ENCODE data around the gene TSPEAR. TPM values are rescaled to one million over a fixed set of nuclear protein-coding genes. Genes with fewer than 3 reads are reported as not detected.

The TSPEAR gene
- total and polyA plus RNA-seq, 11 donors = 0.01 to 2.6 (median 0.71) TPM; not detected in 2

- 78 to 86% (median 80%) methylated on average over 8 of the region's 8 CpGs for WGBS, 4 donors
- peak in 1 of 5 donors; percentile 47 for DNase-seq
- no peaks in the 10 kb centered on the region for H3K36me3 ChIP-seq
- no peak for TF ChIP-seq POLR2A (IDR thresholded peaks at IDR 0.05)
- TF ChIP-seq, protein P1, sequence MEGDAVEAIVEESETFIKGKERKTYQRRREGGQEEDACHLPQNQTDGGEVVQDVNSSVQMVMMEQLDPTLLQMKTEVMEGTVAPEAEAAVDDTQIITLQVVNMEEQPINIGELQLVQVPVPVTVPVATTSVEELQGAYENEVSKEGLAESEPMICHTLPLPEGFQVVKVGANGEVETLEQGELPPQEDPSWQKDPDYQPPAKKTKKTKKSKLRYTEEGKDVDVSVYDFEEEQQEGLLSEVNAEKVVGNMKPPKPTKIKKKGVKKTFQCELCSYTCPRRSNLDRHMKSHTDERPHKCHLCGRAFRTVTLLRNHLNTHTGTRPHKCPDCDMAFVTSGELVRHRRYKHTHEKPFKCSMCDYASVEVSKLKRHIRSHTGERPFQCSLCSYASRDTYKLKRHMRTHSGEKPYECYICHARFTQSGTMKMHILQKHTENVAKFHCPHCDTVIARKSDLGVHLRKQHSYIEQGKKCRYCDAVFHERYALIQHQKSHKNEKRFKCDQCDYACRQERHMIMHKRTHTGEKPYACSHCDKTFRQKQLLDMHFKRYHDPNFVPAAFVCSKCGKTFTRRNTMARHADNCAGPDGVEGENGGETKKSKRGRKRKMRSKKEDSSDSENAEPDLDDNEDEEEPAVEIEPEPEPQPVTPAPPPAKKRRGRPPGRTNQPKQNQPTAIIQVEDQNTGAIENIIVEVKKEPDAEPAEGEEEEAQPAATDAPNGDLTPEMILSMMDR (IDR thresholded peaks at IDR 0.05) = no peak
- no peak for ATAC-seq
- H3K27ac ChIP-seq = no peak overlapping the region
- H3K27me3 ChIP-seq = peaks cover 0 to 26% (median 0%) of the 10 kb centered on the region in 9 donors
- no peaks in the 10 kb centered on the region for H3K9me3 ChIP-seq
- peaks cover 0 to 14% (median 0%) of the 10 kb centered on the region in 12 donors for H3K4me1 ChIP-seq
- intact Hi-C loops (cut with DNase I) = loop anchor here in 9 of 10 donors (2.0 to 10.0 kb wide), 8 partner anchors 223 to 420 kb away; no protein-coding TSS in a partner anchor
- no peak overlapping the region for H3K4me3 ChIP-seq
These were observed 199.5 kb downstream of the TSPEAR start for GRCh38 chr21:44511938-44512275.

DNA sequence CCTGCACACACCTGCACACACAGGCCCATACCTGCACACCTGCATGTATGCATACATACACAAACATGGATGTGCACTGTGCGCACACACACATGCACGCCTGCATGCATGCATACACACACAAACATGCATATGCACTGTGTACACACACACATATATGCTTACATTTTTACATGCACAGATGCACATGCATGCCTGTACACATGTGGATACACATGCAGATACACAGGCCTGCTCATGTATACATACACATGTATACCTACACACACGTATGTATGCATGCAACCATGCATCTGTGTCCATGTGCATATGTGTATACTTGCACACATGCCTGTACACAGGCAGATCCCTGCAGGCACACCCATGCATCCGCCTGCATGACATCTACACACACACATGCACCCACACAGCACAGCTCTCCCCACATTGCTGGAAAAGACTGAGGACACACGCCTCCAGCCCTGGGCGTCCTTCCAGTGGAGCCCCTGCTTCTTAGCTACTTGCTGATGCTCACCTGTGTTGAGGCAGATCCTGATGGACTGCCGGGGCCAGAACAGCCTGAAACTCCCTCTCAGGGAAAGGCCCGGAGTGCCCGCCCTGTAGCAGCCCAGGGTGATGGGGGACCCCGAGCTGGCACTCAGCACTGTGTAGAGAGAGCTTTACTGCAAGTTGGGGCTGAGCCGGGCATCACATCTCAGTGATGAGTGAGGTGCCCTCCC, 200.0 kb downstream of the TSPEAR start:
- TF ChIP-seq, protein P1 (IDR thresholded peaks at IDR 0.05) = no peak
- no peak for TF ChIP-seq POLR2A (IDR thresholded peaks at IDR 0.05)
- DNase-seq (peak in 2 of 5 donors; percentile 10), ATAC-seq (no peak)
- intact Hi-C loops (cut with DNase I) = loop anchor here in 9 of 10 donors (2.0 to 10.0 kb wide), 8 partner anchors 223 to 421 kb away; no protein-coding TSS in a partner anchor
- Histone ChIP-seq H3K27me3 (peaks cover 0 to 27% (median 0%) of the 10 kb centered on the region in 9 donors), H3K27ac (no peak overlapping the region), H3K4me3 (no peak overlapping the region), H3K9me3 (no peaks in the 10 kb centered on the region), H3K4me1 (peaks cover 0 to 14% (median 0%) of the 10 kb centered on the region in 12 donors), H3K36me3 (no peaks in the 10 kb centered on the region)
- WGBS, 4 donors = 83 to 89% (median 85%) methylated on average over 6 to 11 of the region's 11 CpGs

GRCh38 chr21:44510508-44511218, 200.7 kb downstream of the TSPEAR start:
- intact Hi-C loops (cut with DNase I) = loop anchor here in 9 of 10 donors (1.0 to 10.0 kb wide), 9 partner anchors 224 to 422 kb away; no protein-coding TSS in a partner anchor
- peaks cover 0 to 14% (median 0%) of the 10 kb centered on the region in 12 donors for H3K4me1 ChIP-seq
- no peaks in the 10 kb centered on the region for H3K9me3 ChIP-seq
- peak overlapping the region in 1 of 12 donors; percentile 25 for H3K4me3 ChIP-seq
- H3K36me3 ChIP-seq = no peaks in the 10 kb centered on the region
- DNase-seq (peak; percentile 30 to 80 (median 47)), ATAC-seq (peak in 3 of 4 donors; percentile 37 to 70 (median 62))
- H3K27me3 ChIP-seq = peaks cover 0 to 27% (median 0%) of the 10 kb centered on the region in 9 donors
- TF ChIP-seq, protein P1 (IDR thresholded peaks at IDR 0.05) = peak; percentile 59 to 79 (median 71)
- no peak for TF ChIP-seq POLR2A (IDR thresholded peaks at IDR 0.05)
- 11 to 41% (median 15%) methylated on average over 12 to 36 of the region's 36 CpGs for whole genome bisulfite sequencing, 4 donors
- H3K27ac ChIP-seq = no peak overlapping the region

DNA sequence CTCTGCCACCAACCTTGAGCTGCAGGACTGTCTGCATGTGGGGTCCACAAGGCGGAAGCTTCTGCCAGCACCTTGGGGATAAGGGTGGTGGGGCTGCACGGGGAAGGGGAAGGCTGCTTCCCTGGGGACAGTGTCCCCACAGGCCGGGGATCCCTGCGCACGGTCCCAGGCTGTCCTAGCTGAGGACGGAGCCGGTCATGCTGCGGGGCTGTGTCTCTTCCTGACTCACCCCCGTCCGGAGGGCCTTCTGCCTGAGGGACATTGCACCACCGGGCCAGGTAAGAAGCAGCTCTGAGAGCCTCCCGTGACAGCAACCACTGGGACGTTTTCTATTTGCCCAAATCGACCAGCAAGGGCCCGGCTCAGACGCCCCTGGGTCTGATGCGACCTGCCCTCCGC, 201.3 kb downstream of the TSPEAR start:
- Histone ChIP-seq H3K4me3 (no peak overlapping the region), H3K9me3 (no peaks in the 10 kb centered on the region), H3K27ac (no peak overlapping the region), H3K4me1 (peaks cover 0 to 14% (median 0%) of the 10 kb centered on the region in 12 donors), H3K36me3 (no peaks in the 10 kb centered on the region), H3K27me3 (peaks cover 0 to 27% (median 0%) of the 10 kb centered on the region in 9 donors)
- 55 to 62% (median 57%) methylated on average over 8 to 18 of the region's 18 CpGs for WGBS, 4 donors
- TF ChIP-seq, protein P1 (IDR thresholded peaks at IDR 0.05) = no peak
- no peak for TF ChIP-seq POLR2A (IDR thresholded peaks at IDR 0.05)
- ATAC-seq = peak in 2 of 4 donors; percentile 3 to 5
- intact Hi-C loops (cut with DNase I) = loop anchor here in 9 of 10 donors (1.0 to 10.0 kb wide), 9 partner anchors 225 to 422 kb away; no protein-coding TSS in a partner anchor
- peak in 3 of 5 donors; percentile 19 to 57 (median 20) for DNase-seq
